Measurements from ENCODE around the gene TCF23.
"Not testable (repeated sequence)": the region's sequence is repeated elsewhere in the genome, so short reads cannot be mapped to it uniquely, and the experiment has no call there.

The TCF23 gene

DNA sequence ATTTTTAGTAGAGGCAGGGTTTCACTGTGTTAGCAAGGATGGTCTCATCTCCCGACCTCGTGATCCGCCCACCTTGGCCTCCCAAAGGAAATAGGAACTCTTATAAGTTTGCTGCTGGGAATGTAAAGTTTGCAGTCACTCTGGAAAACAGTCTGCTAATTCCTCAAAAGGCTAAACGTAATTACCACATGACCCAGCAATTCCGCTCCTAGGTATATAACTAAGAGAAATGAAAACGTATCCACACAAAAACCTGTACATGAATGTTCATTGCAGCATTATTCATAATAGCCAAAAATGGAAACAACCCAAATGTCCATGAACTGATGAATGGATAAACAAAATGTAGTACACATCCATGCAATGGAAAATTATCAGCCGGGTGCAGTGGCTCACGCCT lies 41.2 kb downstream of the TCF23 start:
- no peak overlapping the region for H3K4ac ChIP-seq (ENCODE audit: low read length)
- peaks cover 0 to 3% (median 0%) of the 10 kb centered on the region in 3 experiments for H3K27me3 ChIP-seq (ENCODE audit: control insufficient read depth in 3 of 3, insufficient read depth in 3 of 3, low read depth in 1 of 3, low read length in 3 of 3)
- H3K23ac ChIP-seq (ENCODE audit: low read depth, low read length, poor library complexity), result no peak overlapping the region
- no peak overlapping the region for H2BK15ac ChIP-seq (ENCODE audit: low read length)
- no peak overlapping the region for H2BK5ac ChIP-seq (ENCODE audit: low read length)
- H3K4me1 ChIP-seq (ENCODE audit: control insufficient read depth in 2 of 2, insufficient read depth in 1 of 2, low read depth in 1 of 2, low read length in 2 of 2), result no peaks in the 10 kb centered on the region
- H3K9me3 ChIP-seq (replicated peaks in 1 of 2; ENCODE audit: control insufficient read depth in 2 of 2, insufficient read depth in 1 of 2, low read depth in 1 of 2, low read length in 2 of 2), result no peaks in the 10 kb centered on the region
- no peak overlapping the region for H3K9ac ChIP-seq (ENCODE audit: low read depth, low read length, poor library complexity)
- no peak overlapping the region for H3K18ac ChIP-seq (ENCODE audit: low read length)
- H4K91ac ChIP-seq (ENCODE audit: low read depth, low read length, poor library complexity), result no peak overlapping the region
- H3K4me2 ChIP-seq (ENCODE audit: insufficient read depth, low read length, poor library complexity, severe bottlenecking), result no peak overlapping the region
- H2BK12ac ChIP-seq (ENCODE audit: low read length), result no peak overlapping the region
- no peak overlapping the region for H3K4me3 ChIP-seq (ENCODE audit: low read length in 2 of 2)
- H4K8ac ChIP-seq (ENCODE audit: low read depth, low read length), result no peak overlapping the region
- no peaks in the 10 kb centered on the region for H3K79me1 ChIP-seq (ENCODE audit: low read depth, low read length)
- no CpG with 5 or more reads among the region's 8 CpGs for WGBS, 2 donors (ENCODE audit: extremely low coverage in 2 of 2, insufficient read length in 2 of 2, insufficient replicate concordance in 1 of 2)
- H3K27ac ChIP-seq (replicated peaks; ENCODE audit: low read length), result no peak overlapping the region
- H3K14ac ChIP-seq (ENCODE audit: low read length), result no peak overlapping the region
- H2BK120ac ChIP-seq (ENCODE audit: low read depth, low read length), result no peak overlapping the region
- no peaks in the 10 kb centered on the region for H3K36me3 ChIP-seq (replicated peaks in 1 of 2; ENCODE audit: control insufficient read depth in 2 of 2, insufficient read depth in 2 of 2, low read length in 2 of 2)
- H2AFZ ChIP-seq (ENCODE audit: low read length), result no peak overlapping the region
- DNase-seq (ENCODE audit: low spot score), result no peak
- H2AK5ac ChIP-seq (ENCODE audit: low read depth, low read length), result no peak overlapping the region

- no peaks in the 10 kb centered on the region for H3K27me3 ChIP-seq (ENCODE audit: control insufficient read depth in 3 of 3, insufficient read depth in 3 of 3, low read depth in 1 of 3, low read length in 3 of 3)
- H3K27ac ChIP-seq (replicated peaks; ENCODE audit: low read length), result no peak overlapping the region
- no peak overlapping the region for H3K14ac ChIP-seq (ENCODE audit: low read length)
- H3K4me3 ChIP-seq (ENCODE audit: low read length in 2 of 2), result no peak overlapping the region
- H3K9me3 ChIP-seq (replicated peaks in 1 of 2; ENCODE audit: control insufficient read depth in 2 of 2, insufficient read depth in 1 of 2, low read depth in 1 of 2, low read length in 2 of 2), result no peaks in the 10 kb centered on the region
- WGBS, 2 donors (ENCODE audit: extremely low coverage in 2 of 2, insufficient read length in 2 of 2, insufficient replicate concordance in 1 of 2), result no CpG with 5 or more reads among the region's 8 CpGs
- DNase-seq (ENCODE audit: low spot score), result peak; percentile 37
- no peaks in the 10 kb centered on the region for H3K36me3 ChIP-seq (replicated peaks in 1 of 2; ENCODE audit: control insufficient read depth in 2 of 2, insufficient read depth in 2 of 2, low read length in 2 of 2)
- no peaks in the 10 kb centered on the region for H3K4me1 ChIP-seq (ENCODE audit: control insufficient read depth in 2 of 2, insufficient read depth in 1 of 2, low read depth in 1 of 2, low read length in 2 of 2)
- no peak overlapping the region for H3K4me2 ChIP-seq (ENCODE audit: insufficient read depth, low read length, poor library complexity, severe bottlenecking)
- no peak overlapping the region for H2BK5ac ChIP-seq (ENCODE audit: low read length)
- H3K4ac ChIP-seq (ENCODE audit: low read length), result no peak overlapping the region
- H2BK120ac ChIP-seq (ENCODE audit: low read depth, low read length), result no peak overlapping the region
- H3K9ac ChIP-seq (ENCODE audit: low read depth, low read length, poor library complexity), result no peak overlapping the region
- no peak overlapping the region for H3K18ac ChIP-seq (ENCODE audit: low read length)
- H4K8ac ChIP-seq (ENCODE audit: low read depth, low read length), result no peak overlapping the region
- no peak overlapping the region for H2AK5ac ChIP-seq (ENCODE audit: low read depth, low read length)
- no peaks in the 10 kb centered on the region for H3K79me1 ChIP-seq (ENCODE audit: low read depth, low read length)
- H3K23ac ChIP-seq (ENCODE audit: low read depth, low read length, poor library complexity), result no peak overlapping the region
- no peak overlapping the region for H2AFZ ChIP-seq (ENCODE audit: low read length)
- no peak overlapping the region for H2BK15ac ChIP-seq (ENCODE audit: low read length)
- H4K91ac ChIP-seq (ENCODE audit: low read depth, low read length, poor library complexity), result no peak overlapping the region
- H2BK12ac ChIP-seq (ENCODE audit: low read length), result no peak overlapping the region
These were observed 42.4 kb downstream of the TCF23 start for GRCh38 chr2:27191070-27191829.

GRCh38 chr2:27194538-27195354 lies 45.9 kb downstream of the TCF23 start:
- H3K9ac ChIP-seq (ENCODE audit: low read depth, low read length, poor library complexity), result no peak overlapping the region
- H2BK5ac ChIP-seq (ENCODE audit: low read length), result no peak overlapping the region
- H2AFZ ChIP-seq (ENCODE audit: low read length), result no peak overlapping the region
- H2BK15ac ChIP-seq (ENCODE audit: low read length), result no peak overlapping the region
- H2BK12ac ChIP-seq (ENCODE audit: low read length), result no peak overlapping the region
- H3K79me1 ChIP-seq (ENCODE audit: low read depth, low read length), result no peaks in the 10 kb centered on the region
- H4K8ac ChIP-seq (ENCODE audit: low read depth, low read length), result no peak overlapping the region
- H3K4me1 ChIP-seq (ENCODE audit: control insufficient read depth in 2 of 2, insufficient read depth in 1 of 2, low read depth in 1 of 2, low read length in 2 of 2), result no peaks in the 10 kb centered on the region
- H3K4ac ChIP-seq (ENCODE audit: low read length), result no peak overlapping the region
- WGBS, 2 donors (ENCODE audit: extremely low coverage in 2 of 2, insufficient read length in 2 of 2, insufficient replicate concordance in 1 of 2), result no CpG with 5 or more reads among the region's 17 CpGs
- H3K14ac ChIP-seq (ENCODE audit: low read length), result no peak overlapping the region
- H4K91ac ChIP-seq (ENCODE audit: low read depth, low read length, poor library complexity), result no peak overlapping the region
- no peaks in the 10 kb centered on the region for H3K9me3 ChIP-seq (replicated peaks in 1 of 2; ENCODE audit: control insufficient read depth in 2 of 2, insufficient read depth in 1 of 2, low read depth in 1 of 2, low read length in 2 of 2)
- no peak overlapping the region for H2BK120ac ChIP-seq (ENCODE audit: low read depth, low read length)
- H2AK5ac ChIP-seq (ENCODE audit: low read depth, low read length), result no peak overlapping the region
- no peak overlapping the region for H3K27ac ChIP-seq (replicated peaks; ENCODE audit: low read length)
- no peaks in the 10 kb centered on the region for H3K27me3 ChIP-seq (ENCODE audit: control insufficient read depth in 3 of 3, insufficient read depth in 3 of 3, low read depth in 1 of 3, low read length in 3 of 3)
- peaks cover 4 to 6% of the 10 kb centered on the region in 2 donors for H3K36me3 ChIP-seq (replicated peaks in 1 of 2; ENCODE audit: control insufficient read depth in 2 of 2, insufficient read depth in 2 of 2, low read length in 2 of 2)
- no peak overlapping the region for H3K23ac ChIP-seq (ENCODE audit: low read depth, low read length, poor library complexity)
- no peak overlapping the region for H3K18ac ChIP-seq (ENCODE audit: low read length)
- no peak for DNase-seq (ENCODE audit: low spot score)
- H3K4me3 ChIP-seq (ENCODE audit: low read length in 2 of 2), result no peak overlapping the region
- no peak overlapping the region for H3K4me2 ChIP-seq (ENCODE audit: insufficient read depth, low read length, poor library complexity, severe bottlenecking)

GRCh38 chr2:27195799-27196198 lies 47.0 kb downstream of the TCF23 start:
- no CpG with 5 or more reads among the region's 3 CpGs for WGBS, 2 donors (ENCODE audit: extremely low coverage in 2 of 2, insufficient read length in 2 of 2, insufficient replicate concordance in 1 of 2)
- not testable (repeated sequence) for H3K27ac ChIP-seq (replicated peaks; ENCODE audit: low read length); H2AK5ac ChIP-seq (ENCODE audit: low read depth, low read length); H3K4me1 ChIP-seq (ENCODE audit: control insufficient read depth in 2 of 2, insufficient read depth in 1 of 2, low read depth in 1 of 2, low read length in 2 of 2); H3K14ac ChIP-seq (ENCODE audit: low read length); H4K91ac ChIP-seq (ENCODE audit: low read depth, low read length, poor library complexity); H2AFZ ChIP-seq (ENCODE audit: low read length); H3K18ac ChIP-seq (ENCODE audit: low read length); H3K4me3 ChIP-seq (ENCODE audit: low read length in 2 of 2); H3K23ac ChIP-seq (ENCODE audit: low read depth, low read length, poor library complexity); H3K27me3 ChIP-seq (ENCODE audit: control insufficient read depth in 3 of 3, insufficient read depth in 3 of 3, low read depth in 1 of 3, low read length in 3 of 3); H2BK15ac ChIP-seq (ENCODE audit: low read length); H3K4ac ChIP-seq (ENCODE audit: low read length); H2BK5ac ChIP-seq (ENCODE audit: low read length); H3K4me2 ChIP-seq (ENCODE audit: insufficient read depth, low read length, poor library complexity, severe bottlenecking); DNase-seq (ENCODE audit: low spot score); H2BK12ac ChIP-seq (ENCODE audit: low read length); H3K79me1 ChIP-seq (ENCODE audit: low read depth, low read length); H2BK120ac ChIP-seq (ENCODE audit: low read depth, low read length); H3K9ac ChIP-seq (ENCODE audit: low read depth, low read length, poor library complexity); H4K8ac ChIP-seq (ENCODE audit: low read depth, low read length); H3K9me3 ChIP-seq (replicated peaks in 1 of 2; ENCODE audit: control insufficient read depth in 2 of 2, insufficient read depth in 1 of 2, low read depth in 1 of 2, low read length in 2 of 2)
- H3K36me3 ChIP-seq (replicated peaks in 1 of 2; ENCODE audit: control insufficient read depth in 2 of 2, insufficient read depth in 2 of 2, low read length in 2 of 2), result peaks cover 8 to 15% of the 10 kb centered on the region in 2 donors

Measured in neuronal stem cell (in vitro differentiated cells).